ENCODE results near the gene TAPT1.
"Not testable (repeated sequence)": the region's sequence is repeated elsewhere in the genome, so short reads cannot be mapped to it uniquely, and the experiment has no call there.

The TAPT1 gene

GRCh38 chr4:16171831-16172230 is 54.4 kb downstream of the TAPT1 start:
- DNase-seq (ENCODE audit: low read depth), result no peak

- DNase-seq (ENCODE audit: low read depth), result no peak
Observed at GRCh38 chr4:16169490-16169889, 56.8 kb downstream of the TAPT1 start.

- DNase-seq (ENCODE audit: low read depth), result no peak
Observed at GRCh38 chr4:16168710-16169388, 57.4 kb downstream of the TAPT1 start.

- no peak for DNase-seq (ENCODE audit: low read depth)
Observed at GRCh38 chr4:16168144-16168543, 58.1 kb downstream of the TAPT1 start.

DNA sequence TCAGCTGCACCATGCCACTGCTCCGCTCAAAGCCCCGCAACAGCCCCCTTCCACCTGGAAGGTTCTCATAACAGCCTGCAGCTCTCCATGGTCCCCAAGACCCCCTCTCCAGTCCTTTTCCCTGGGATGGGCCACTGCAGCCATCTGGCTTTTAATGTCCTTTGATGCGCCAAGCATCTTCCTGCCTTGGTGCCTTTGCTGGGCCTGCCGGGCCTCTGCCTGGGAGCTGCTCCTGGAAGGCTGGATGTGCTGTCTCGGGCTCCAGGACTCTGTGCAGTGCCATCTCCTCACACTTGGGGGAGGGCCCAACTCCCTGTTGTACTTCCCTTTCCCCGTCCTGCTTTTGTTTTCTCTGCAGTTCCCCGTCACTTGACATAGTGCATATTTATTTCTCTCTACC is 60.3 kb downstream of the TAPT1 start:
- DNase-seq (ENCODE audit: low read depth), result no peak

- DNase-seq (ENCODE audit: low read depth), result no peak
Observed at GRCh38 chr4:16162891-16163290, 63.4 kb downstream of the TAPT1 start.

GRCh38 chr4:16161851-16162408 is 64.3 kb downstream of the TAPT1 start:
- DNase-seq (ENCODE audit: low read depth), result no peak

- no peak for DNase-seq (ENCODE audit: low read depth)
Observed at GRCh38 chr4:16160457-16160856, 65.8 kb downstream of the TAPT1 start.

- DNase-seq (ENCODE audit: low read depth), result no peak
Observed at GRCh38 chr4:16159286-16159685, 67.0 kb downstream of the TAPT1 start.

- DNase-seq (ENCODE audit: low read depth), result no peak
Observed at GRCh38 chr4:16158504-16158852, 67.8 kb downstream of the TAPT1 start.

- no peak for DNase-seq (ENCODE audit: low read depth)
Observed at GRCh38 chr4:16157609-16158503, 68.4 kb downstream of the TAPT1 start.

DNA sequence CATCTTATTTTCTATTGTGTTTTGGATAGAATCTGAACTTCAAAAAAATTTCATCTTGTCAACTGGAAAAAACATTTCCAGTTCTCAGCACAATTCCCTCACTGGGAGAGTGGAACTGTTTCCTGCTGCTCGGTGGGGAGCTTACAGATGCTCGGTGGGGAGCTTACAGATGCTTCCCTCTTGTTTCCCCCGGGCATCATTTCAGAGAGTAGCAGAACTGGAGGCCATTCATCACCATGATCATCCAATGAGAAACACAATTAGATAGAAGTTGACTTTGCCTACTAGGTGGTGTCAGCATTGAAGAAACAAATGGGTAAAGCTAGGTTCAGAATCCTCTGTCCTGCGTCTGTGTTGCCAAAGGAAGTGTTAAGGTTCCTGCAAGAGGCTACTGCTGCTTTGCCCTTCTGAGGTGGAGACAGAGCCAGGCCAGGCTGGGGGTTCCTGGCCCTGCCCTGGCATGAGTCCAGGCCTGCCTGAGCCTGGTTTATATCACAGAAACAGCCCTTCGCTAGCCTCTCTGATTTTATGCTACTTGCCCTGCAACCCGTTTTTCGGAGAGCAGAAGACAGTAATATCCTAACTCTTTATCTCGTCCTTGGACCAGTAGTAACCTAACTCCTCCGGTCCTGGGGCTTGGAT is 70.6 kb downstream of the TAPT1 start:
- no peak for DNase-seq (ENCODE audit: low read depth)

- no peak for DNase-seq (ENCODE audit: low read depth)
Observed at GRCh38 chr4:16154451-16154850, 71.8 kb downstream of the TAPT1 start.

DNA sequence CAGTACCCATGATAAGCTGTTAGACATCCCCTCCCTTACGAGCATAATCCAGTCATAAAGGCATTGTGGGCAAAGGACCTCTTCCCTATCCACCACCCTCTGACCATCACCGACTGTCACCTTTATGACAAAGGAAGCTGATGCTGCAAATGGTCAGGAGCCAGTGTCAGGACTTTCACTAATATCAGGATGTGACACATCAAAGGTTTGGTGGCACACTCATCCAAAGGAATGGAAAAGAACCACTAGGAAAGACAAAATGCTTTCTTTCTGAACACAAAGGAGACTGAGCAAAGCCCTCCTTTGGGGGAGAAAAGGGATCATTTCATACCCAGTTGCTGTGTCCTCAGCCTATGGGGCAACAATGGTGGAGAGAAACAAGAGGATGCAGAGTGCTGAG is 75.6 kb downstream of the TAPT1 start:
- no peak for DNase-seq (ENCODE audit: low read depth)

- not testable (repeated sequence) for DNase-seq (ENCODE audit: low read depth)
Observed at GRCh38 chr4:16144913-16145312, 81.4 kb downstream of the TAPT1 start.

DNA sequence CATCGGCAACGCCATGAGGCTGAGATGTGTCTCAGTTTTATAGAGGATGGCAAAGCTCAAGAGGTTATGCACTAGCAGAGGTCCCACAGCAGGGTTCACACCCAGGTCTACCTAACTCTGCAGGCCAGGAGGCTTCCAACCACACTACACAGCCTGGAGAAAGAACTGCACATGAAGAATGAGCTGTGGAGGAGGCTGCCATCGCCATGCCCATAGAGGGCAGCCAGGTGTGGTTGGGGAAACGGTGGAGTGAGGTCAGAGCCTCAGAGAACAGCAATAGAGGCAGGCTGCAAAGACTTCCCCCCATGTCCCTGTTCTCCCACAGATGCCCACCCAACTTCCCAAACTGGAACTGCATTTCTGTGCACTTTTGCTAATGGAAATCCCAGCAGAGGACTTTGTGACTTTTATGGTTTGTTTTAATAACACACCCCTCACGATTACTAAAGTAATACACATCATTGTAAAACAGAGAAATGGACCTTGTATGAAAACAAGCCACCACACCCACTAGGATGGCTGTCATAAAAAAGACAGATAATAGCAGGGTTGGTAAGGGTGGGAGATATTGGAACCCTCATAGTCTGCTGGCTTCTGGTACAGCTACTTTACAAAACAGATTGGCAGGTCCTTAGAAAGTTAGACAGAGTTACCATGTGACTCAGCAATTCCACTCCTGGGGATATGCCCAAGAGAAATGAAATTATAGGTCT is 83.5 kb downstream of the TAPT1 start:
- DNase-seq (ENCODE audit: low read depth), result no peak

- DNase-seq (ENCODE audit: low read depth), result no peak
Observed at GRCh38 chr4:16140879-16141249, 85.4 kb downstream of the TAPT1 start.

- no peak for DNase-seq (ENCODE audit: low read depth)
Observed at GRCh38 chr4:16140231-16140878, 85.9 kb downstream of the TAPT1 start.

DNA sequence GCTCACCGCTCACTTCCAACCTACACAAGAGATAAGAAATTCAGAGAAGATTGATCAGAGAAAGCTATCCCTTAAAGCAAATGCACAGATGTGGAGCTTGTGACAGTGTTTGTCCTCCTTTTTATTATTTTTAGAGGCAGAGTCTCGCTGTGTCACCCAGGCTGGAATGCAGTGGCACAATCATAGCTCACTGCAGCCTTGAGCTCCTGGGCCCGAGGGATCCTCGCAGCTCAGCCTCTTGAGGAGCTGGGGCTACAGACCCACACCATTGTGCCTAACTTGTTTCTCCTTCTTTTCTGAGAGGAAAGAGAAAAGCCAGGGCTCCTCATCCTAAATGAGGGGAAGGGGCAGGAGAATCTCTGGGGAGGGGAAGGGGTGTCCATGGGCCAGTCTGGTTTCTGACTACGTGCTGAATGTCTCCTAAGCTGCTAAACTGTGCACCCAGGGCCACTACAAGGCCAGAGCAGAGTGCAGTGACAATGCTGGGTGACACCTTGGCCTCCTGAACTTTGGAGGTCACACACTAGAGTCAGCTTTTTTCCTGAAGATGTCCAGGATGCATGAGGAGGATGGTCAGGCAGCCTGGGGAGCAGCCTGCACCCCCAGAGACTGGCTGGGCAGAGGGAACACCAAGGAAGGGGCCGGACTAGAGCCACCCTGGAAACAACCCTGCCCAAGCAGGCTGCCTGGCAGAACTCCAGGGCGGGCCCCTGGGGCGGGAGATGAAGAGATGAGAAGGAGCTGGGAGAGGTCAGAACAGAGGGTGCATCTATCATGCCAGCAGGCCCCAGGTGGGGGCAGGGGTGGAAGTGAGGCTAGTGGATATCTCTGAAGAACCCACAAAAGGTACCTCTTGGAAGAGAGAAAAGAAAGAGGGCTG is 87.0 kb downstream of the TAPT1 start:
- no peak for DNase-seq (ENCODE audit: low read depth)

GRCh38 chr4:16136827-16137226 is 89.4 kb downstream of the TAPT1 start:
- no peak for DNase-seq (ENCODE audit: low read depth)

DNA sequence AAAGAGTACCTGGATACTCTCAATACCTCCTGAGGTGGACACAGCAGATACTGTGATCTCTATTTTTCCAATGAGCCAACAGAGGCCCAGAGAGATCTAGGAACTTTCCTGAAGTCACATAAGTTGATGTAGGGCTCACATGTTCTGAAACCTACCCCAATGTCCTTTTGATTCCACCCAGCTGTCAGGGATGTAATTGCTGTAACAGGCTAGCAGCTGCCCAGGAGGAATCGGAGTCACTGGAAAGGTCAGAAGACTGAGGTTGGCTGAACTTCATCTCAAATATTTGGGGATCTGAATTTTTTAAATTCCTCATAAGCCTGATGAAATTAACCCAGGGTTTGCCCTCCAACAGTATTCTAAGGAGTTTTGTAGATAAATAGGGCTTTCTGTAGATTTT is 90.0 kb downstream of the TAPT1 start:
- DNase-seq (ENCODE audit: low read depth), result no peak

Data from stimulated activated CD8-positive, alpha-beta memory T cell treated with anti-CD3 and anti-CD28 coated beads, Interleukin-12 subunit alpha, Interleukin-12 subunit beta, amount 100 ng/mL, for 1 hour (primary cell).